CD14-positive monocyte (primary cell): ENCODE data around the gene TMEM271. TPM values are rescaled to one million over a fixed set of nuclear protein-coding genes. Genes with fewer than 3 reads are reported as not detected.

Experiments
- DNase-seq, 3 donors: peaks; one replicate each; pipeline ENCODE4 v3.0.0-alpha.2; 2011 to 2022
- H2AFZ ChIP-seq: 2 replicates; pipeline ENCODE4 v1.6.0; 2012; ENCODE audit warnings: mild to moderate bottlenecking, low read depth, low read length, inconsistent platforms; ENCODE audit not compliant: insufficient read depth, poor library complexity, severe bottlenecking
- H3K27ac ChIP-seq, 2 donors: 1 replicate in 1 of 2; 2 replicates in 1 of 2; pipeline ENCODE4 v1.5.1; 2012 to 2013; ENCODE audit warnings: low read length in 2 of 2, control low read depth in 1 of 2, inconsistent platforms in 1 of 2, low read depth in 1 of 2, mild to moderate bottlenecking in 1 of 2
- H3K27me3 ChIP-seq, 2 donors: one replicate each; pipeline versions ENCODE4 v1.6.0 to v1.6.1; 2011 to 2013; ENCODE audit warnings: low read length in 2 of 2; ENCODE audit not compliant: control insufficient read depth in 2 of 2, insufficient read depth in 2 of 2
- H3K36me3 ChIP-seq, 2 donors: replicated peaks in 1 of 2; 1 replicate in 1 of 2; 2 replicates in 1 of 2; pipeline versions ENCODE4 v1.5.1 to v1.6.1; 2012 to 2013; ENCODE audit warnings: low read length in 2 of 2, control low read depth in 1 of 2, inconsistent platforms in 1 of 2, mild to moderate bottlenecking in 1 of 2; ENCODE audit not compliant: insufficient read depth in 2 of 2, control insufficient read depth in 1 of 2
- H3K4me1 ChIP-seq, 2 donors: 1 replicate in 1 of 2; 2 replicates in 1 of 2; pipeline versions ENCODE4 v1.5.1 to v1.6.1; 2012 to 2013; ENCODE audit warnings: low read length in 2 of 2, control low read depth in 1 of 2, inconsistent platforms in 1 of 2, mild to moderate bottlenecking in 1 of 2, moderate library complexity in 1 of 2; ENCODE audit not compliant: insufficient read depth in 2 of 2, control insufficient read depth in 1 of 2
- H3K4me2 ChIP-seq: replicated peaks from 2 replicates; pipeline ENCODE3; 2012; ENCODE audit warnings: low read length, moderate library complexity, mild to moderate bottlenecking; ENCODE audit not compliant: poor library complexity, severe bottlenecking; ENCODE audit errors: extremely low read depth
- H3K4me3 ChIP-seq, 3 experiments: fragments of 200-600 bp in 1 of 3; sonication (generic) in 1 of 3; replicated peaks in 1 of 3; 1 replicate in 2 of 3; 2 replicates in 1 of 3; pipeline ENCODE4 v1.5.1; 2011 to 2013; ENCODE audit warnings: low read length in 3 of 3, mild to moderate bottlenecking in 3 of 3, control low read depth in 2 of 3, low read depth in 2 of 3, inconsistent platforms in 1 of 3, moderate library complexity in 1 of 3
- H3K79me2 ChIP-seq: 2 replicates; pipeline ENCODE4 v1.6.0; 2012; ENCODE audit warnings: mild to moderate bottlenecking, control low read depth, inconsistent platforms, low read length, moderate library complexity; ENCODE audit not compliant: insufficient read depth
- H3K9ac ChIP-seq: 2 replicates; pipeline ENCODE4 v1.6.0; 2017; ENCODE audit warnings: low read length, mild to moderate bottlenecking; ENCODE audit not compliant: insufficient read depth, poor library complexity, severe bottlenecking
- H3K9me3 ChIP-seq, 2 donors: replicated peaks in 1 of 2; 1 replicate in 1 of 2; 2 replicates in 1 of 2; pipeline versions ENCODE4 v1.5.1 to v1.6.1; 2012 to 2013; ENCODE audit warnings: low read length in 2 of 2, control low read depth in 1 of 2; ENCODE audit not compliant: control insufficient read depth in 1 of 2, insufficient read depth in 1 of 2
- H4K20me1 ChIP-seq: 2 replicates; pipeline ENCODE4 v1.6.0; 2012; ENCODE audit warnings: mild to moderate bottlenecking, low read length, control low read depth, moderate library complexity; ENCODE audit not compliant: insufficient read depth
- H3K27ac Mint-ChIP-seq, 7 donors: one replicate each; pipeline ENCODE4 v1.8.0; 2020; ENCODE audit warnings: mild to moderate bottlenecking in 7 of 7, mixed read lengths in 7 of 7, moderate library complexity in 6 of 7, inconsistent platforms in 2 of 7
- H3K27me3 Mint-ChIP-seq, 3 donors: one replicate each; pipeline ENCODE4 v1.8.0; 2021 to 2022; ENCODE audit warnings: low read depth in 3 of 3, mild to moderate bottlenecking in 3 of 3, mixed read lengths in 3 of 3, moderate library complexity in 3 of 3, inconsistent platforms in 1 of 3
- H3K36me3 Mint-ChIP-seq, 2 donors: one replicate each; pipeline ENCODE4 v1.8.0; 2020; ENCODE audit warnings: mixed read lengths in 2 of 2, inconsistent platforms in 1 of 2, mild to moderate bottlenecking in 1 of 2
- H3K4me1 Mint-ChIP-seq: one replicate; pipeline ENCODE4 v1.8.0; 2020; ENCODE audit warnings: mild to moderate bottlenecking, mixed read lengths
- H3K4me3 Mint-ChIP-seq, 2 donors: one replicate each; pipeline ENCODE4 v1.8.0; 2020; ENCODE audit warnings: mild to moderate bottlenecking in 2 of 2, mixed read lengths in 2 of 2, moderate library complexity in 1 of 2
- H3K9me3 Mint-ChIP-seq, 7 donors: one replicate each; pipeline ENCODE4 v1.8.0; 2020 to 2022; ENCODE audit warnings: mixed read lengths in 7 of 7, mild to moderate bottlenecking in 6 of 7, moderate library complexity in 6 of 7, inconsistent platforms in 2 of 7
- CTCF ChIP-seq: fragments of 200-600 bp; IDR thresholded peaks from one replicate; pipeline ENCODE4 v1.8.0; 2022; ENCODE audit warnings: antibody characterized with exemption, mild to moderate bottlenecking
- WGBS: methylation state at CpG from one replicate; pipeline ENCODE4 v1.1.5; 2013; ENCODE audit warnings: missing lambda C conversion rate; ENCODE audit not compliant: insufficient coverage; 5-methylcytosine and 5-hydroxymethylcytosine counted together
- intact Hi-C, 2 donors: fragments of 100-400 bp; cut with micrococcal nuclease; formaldehyde crosslinking; loops; one replicate each; pipeline versions ENCODE4 v1.15.0 to v1.15.1; 2023
- polyA plus RNA-seq, 3 donors: library from polyadenylated mRNA; depleted of rRNA in 1 of 3; unstranded in 2 of 3; stranded (reverse) in 1 of 3; fragments of 300-500 nt in 2 of 3; fragments of >200 nt in 1 of 3; fragmentation: Illumina TruSeq in 2 of 3; gene quantifications; 1 replicate in 2 of 3; 2 replicates in 1 of 3; pipeline ENCODE4 v1.2.3, GENCODE V29; 2012 to 2021

Gene TMEM271
- polyA plus RNA-seq, 3 donors: not detected

- peaks cover 86 to 95% of the 10 kb centered on the region in 2 donors for H3K36me3 Mint-ChIP-seq
- Histone ChIP-seq H3K36me3 (peaks cover 58 to 97% of the 10 kb centered on the region in 2 donors), H3K9me3 (peaks cover 23% of the 10 kb centered on the region in 2 donors), H3K4me3 (no peak overlapping the region), H3K9ac (no peak overlapping the region), H4K20me1 (no peaks in the 10 kb centered on the region), H3K4me1 (no peaks in the 10 kb centered on the region), H2AFZ (no peak overlapping the region), H3K27me3 (no peaks in the 10 kb centered on the region), H3K4me2 (no peak overlapping the region), H3K27ac (no peak overlapping the region), H3K79me2 (no peaks in the 10 kb centered on the region)
- H3K9me3 Mint-ChIP-seq: peaks cover 5 to 31% (median 24%) of the 10 kb centered on the region in 7 donors
- no peaks in the 10 kb centered on the region for H3K4me1 Mint-ChIP-seq
- intact Hi-C loops: no loop called here
- WGBS: 99% methylated on average over 15 of the region's 21 CpGs
- H3K27ac Mint-ChIP-seq: peak overlapping the region in 1 of 7 donors; percentile 43
- TF ChIP-seq CTCF: no peak
- no peaks in the 10 kb centered on the region for H3K27me3 Mint-ChIP-seq
- no peak for DNase-seq
- H3K4me3 Mint-ChIP-seq: no peak overlapping the region
Observed at GRCh38 chr4:526971-527460, 49.1 kb downstream of the TMEM271 start.

- H3K4me3 ChIP-seq: no peak overlapping the region
- no peak for TF ChIP-seq CTCF
- intact Hi-C loops: no loop called here
- H3K4me1 ChIP-seq: no peaks in the 10 kb centered on the region
- DNase-seq: no peak
- H3K9me3 Mint-ChIP-seq: peaks cover 5 to 29% (median 21%) of the 10 kb centered on the region in 7 donors
- peaks cover 58 to 97% of the 10 kb centered on the region in 2 donors for H3K36me3 ChIP-seq
- H2AFZ ChIP-seq: no peak overlapping the region
- no peak overlapping the region for H3K9ac ChIP-seq
- H3K9me3 ChIP-seq: peaks cover 18 to 22% of the 10 kb centered on the region in 2 donors
- no peaks in the 10 kb centered on the region for H3K27me3 ChIP-seq
- WGBS: 100% methylated on average over 8 of the region's 22 CpGs
- H3K79me2 ChIP-seq: no peaks in the 10 kb centered on the region
- H4K20me1 ChIP-seq: no peaks in the 10 kb centered on the region
- no peaks in the 10 kb centered on the region for H3K27me3 Mint-ChIP-seq
- no peak overlapping the region for H3K4me3 Mint-ChIP-seq
- no peak overlapping the region for H3K27ac Mint-ChIP-seq
- H3K36me3 Mint-ChIP-seq: peaks cover 86 to 95% of the 10 kb centered on the region in 2 donors
- H3K4me2 ChIP-seq: no peak overlapping the region
- no peak overlapping the region for H3K27ac ChIP-seq
- H3K4me1 Mint-ChIP-seq: no peaks in the 10 kb centered on the region
Observed at GRCh38 chr4:526189-526909, 49.7 kb downstream of the TMEM271 start.
